Endothelial cell of umbilical vein (primary cell): ENCODE data around the gene UBE3D. TPM values are rescaled to one million over a fixed set of nuclear protein-coding genes. Genes with fewer than 3 reads are reported as not detected.

Source experiments
- BruUV-seq: library from RNA; stranded (reverse); fragments of 400-500 nt; replicated peaks from 2 replicates; lab custom pipeline; 2021; lab: Mats Ljungman, UMichigan
- CTCF ChIA-PET: fragments of 300-600, 350-600 bp; sonication (Branson Sonifier 250); formaldehyde crosslinking; loops from one replicate; lab custom pipeline; 2021; ENCODE audit warnings: antibody characterized with exemption, inconsistent platforms; lab: Charles Lee
- POLR2A ChIA-PET: fragments of 300-600, 350-600 bp; sonication (Branson Sonifier 250); formaldehyde crosslinking; loops from one replicate; lab custom pipeline; 2021; ENCODE audit warnings: antibody characterized with exemption, inconsistent platforms; lab: Charles Lee
- DNase-seq: peaks from one replicate; pipeline ENCODE4 v3.0.0-alpha.2; 2011; ENCODE audit warnings: low read depth, low spot score
- FAIRE-seq: peaks from 2 replicates; lab custom pipeline; 2011; peaks lifted over from hg19 to GRCh38; lab: Jason Lieb, UNC
- H2AFZ ChIP-seq: 2 replicates; pipeline ENCODE4 v1.6.0; 2012; ENCODE audit warnings: low read depth, low read length, control low read depth, inconsistent platforms
- H3K27ac ChIP-seq: 2 replicates; pipeline ENCODE4 v1.5.1; 2011; ENCODE audit warnings: low read depth, mild to moderate bottlenecking, control low read depth, low read length, moderate library complexity; ENCODE audit not compliant: insufficient read depth
- H3K27me3 ChIP-seq, 2 experiments: 2 replicates each; pipeline versions ENCODE4 v1.6.0 to v1.6.1; 2011; ENCODE audit warnings: low read length in 2 of 2, mixed read lengths in 1 of 2; ENCODE audit not compliant: control insufficient read depth in 2 of 2, insufficient read depth in 2 of 2
- H3K36me3 ChIP-seq, 2 experiments: 2 replicates in 1 of 2; 3 replicates in 1 of 2; pipeline ENCODE4 v1.5.1; 2011; ENCODE audit warnings: low read length in 2 of 2, mild to moderate bottlenecking in 1 of 2, moderate library complexity in 1 of 2; ENCODE audit not compliant: control insufficient read depth in 2 of 2, insufficient read depth in 2 of 2; ENCODE audit errors: extremely low read depth in 1 of 2
- H3K4me1 ChIP-seq: 3 replicates; pipeline ENCODE4 v1.5.1; 2011; ENCODE audit warnings: mild to moderate bottlenecking, low read length; ENCODE audit not compliant: control insufficient read depth, insufficient read depth; ENCODE audit errors: extremely low read depth
- H3K4me2 ChIP-seq: 2 replicates; pipeline ENCODE4 v1.6.1; 2011; ENCODE audit warnings: low read length, control low read depth, mixed read lengths; ENCODE audit not compliant: insufficient read depth
- H3K4me3 ChIP-seq, 3 experiments: fragments of 200-600 bp in 1 of 3; sonication (generic), shearing (Covaris generic) in 1 of 3; replicated peaks in 1 of 3; 2 replicates each; pipeline ENCODE4 v1.5.1; 2011 to 2016; ENCODE audit warnings: control low read depth in 3 of 3, low read length in 3 of 3, mild to moderate bottlenecking in 2 of 3, inconsistent platforms in 1 of 3, low read depth in 1 of 3, moderate library complexity in 1 of 3; ENCODE audit not compliant: insufficient read depth in 1 of 3
- H3K79me2 ChIP-seq: 2 replicates; pipeline ENCODE4 v1.6.0; 2012; ENCODE audit warnings: low read length, inconsistent platforms; ENCODE audit not compliant: control insufficient read depth, insufficient read depth
- H3K9ac ChIP-seq: replicated peaks from 2 replicates; pipeline ENCODE3; 2011; ENCODE audit warnings: low read length, control low read depth; ENCODE audit not compliant: insufficient read depth; ENCODE audit errors: extremely low read depth
- H3K9me1 ChIP-seq: replicated peaks from 3 replicates; pipeline ENCODE4 v1.6.0; 2011; ENCODE audit warnings: mild to moderate bottlenecking, low read length; ENCODE audit not compliant: control insufficient read depth, insufficient read depth; ENCODE audit errors: extremely low read depth
- H3K9me3 ChIP-seq: replicated peaks from 2 replicates; pipeline ENCODE4 v1.5.1; 2012; ENCODE audit warnings: low read length, inconsistent platforms; ENCODE audit not compliant: control insufficient read depth, insufficient read depth
- H4K20me1 ChIP-seq: replicated peaks from 2 replicates; pipeline ENCODE3; 2011; ENCODE audit warnings: mild to moderate bottlenecking, low read length; ENCODE audit not compliant: control insufficient read depth, insufficient read depth; ENCODE audit errors: extremely low read depth
- CTCF ChIP-seq, 2 donors: IDR thresholded peaks; 1 replicate in 1 of 2; 2 replicates in 1 of 2; pipeline ENCODE4 v1.5.1; 2011; ENCODE audit warnings: low read length in 2 of 2, mild to moderate bottlenecking in 2 of 2, moderate library complexity in 2 of 2, control low read depth in 1 of 2, inconsistent platforms in 1 of 2, low read depth in 1 of 2; ENCODE audit not compliant: insufficient read depth in 1 of 2; ENCODE audit errors: extremely low read depth in 1 of 2
- EZH2 ChIP-seq: IDR thresholded peaks from 2 replicates; pipeline ENCODE4 v1.6.1; 2012; ENCODE audit warnings: borderline replicate concordance, low read depth, mild to moderate bottlenecking, moderate library complexity, low read length, inconsistent platforms; ENCODE audit not compliant: severe bottlenecking
- FOS ChIP-seq: IDR thresholded peaks from 2 replicates; pipeline ENCODE4 v1.6.1; 2011; ENCODE audit warnings: mild to moderate bottlenecking, low read length, moderate library complexity, borderline replicate concordance; ENCODE audit not compliant: insufficient read depth
- GATA2 ChIP-seq: IDR thresholded peaks from 2 replicates; pipeline ENCODE4 v1.7.0; 2011; ENCODE audit warnings: low read depth, mild to moderate bottlenecking, moderate library complexity, mixed read lengths, low read length; ENCODE audit not compliant: insufficient read length, insufficient read depth
- JUN ChIP-seq: IDR thresholded peaks from 2 replicates; pipeline ENCODE4 v1.6.1; 2011; ENCODE audit warnings: borderline replicate concordance, low read depth; ENCODE audit not compliant: insufficient read length, insufficient read depth
- MAX ChIP-seq: IDR thresholded peaks from 2 replicates; pipeline ENCODE4 v1.6.1; 2011; ENCODE audit not compliant: insufficient read depth, insufficient read length
- MYC ChIP-seq: IDR thresholded peaks from one replicate; pipeline ENCODE4 v1.6.1; 2011; ENCODE audit warnings: mild to moderate bottlenecking, low read depth, low read length
- POLR2A ChIP-seq: IDR thresholded peaks from 2 replicates; pipeline ENCODE4 v1.6.1; 2012; ENCODE audit warnings: low read depth, mild to moderate bottlenecking, control low read depth, low read length
- POLR2AphosphoS5 ChIP-seq: IDR thresholded peaks from 2 replicates; pipeline ENCODE4 v1.6.1; 2012; ENCODE audit warnings: low read depth, mild to moderate bottlenecking, control low read depth, low read length, moderate library complexity; ENCODE audit not compliant: insufficient read depth
- dilution Hi-C: fragments of 300-500 bp; cut with MboI; formaldehyde crosslinking; loops from one replicate; pipeline ENCODE4 v1.15.0; 2019; ENCODE audit warnings: low sequenced_read_pairs; ENCODE audit not compliant: extremely low pct_ligation_motif_present
- intact Hi-C: fragments of 100-400 bp; cut with micrococcal nuclease; formaldehyde crosslinking; loops from one replicate; pipeline ENCODE4 v1.10.0; 2022
- polyA plus RNA-seq, 4 experiments: library from polyadenylated mRNA; depleted of rRNA in 3 of 4; stranded (reverse) in 3 of 4; unstranded in 1 of 4; fragments of >200 nt; gene quantifications; 2 replicates each; pipeline versions ENCODE4 v1.2.1 to v1.2.3, GENCODE V29; 2011 to 2012; ENCODE audit warnings: missing spikeins in 1 of 4
- total RNA-seq: library from RNA; stranded (reverse); gene quantifications from 2 replicates; pipeline ENCODE4 v1.2.3, GENCODE V29; 2021

UBE3D gene
- total and polyA plus RNA-seq, 2 donors (not counting 3 experiments of a cell fraction or from before 2014, with no cell fraction given): 1.9 to 6.2 TPM

GRCh38 chr6:82924799-82925535 is 140.7 kb downstream of the UBE3D start:
- intact Hi-C loops (no loop called here), dilution Hi-C loops (no loop called here)
- POLR2A ChIA-PET: no interaction called here

More at GRCh38 chr6:82924799-82925535, 140.7 kb downstream of the UBE3D start:
- H3K79me2 ChIP-seq: no peaks in the 10 kb centered on the region
- no peaks in the 10 kb centered on the region for H3K9me3 ChIP-seq
- no peak overlapping the region for H3K4me2 ChIP-seq
- no TSS peak for BruUV-seq
- FAIRE-seq (no peak), DNase-seq (peak; percentile 6)
- H4K20me1 ChIP-seq: no peaks in the 10 kb centered on the region
- no peaks in the 10 kb centered on the region for H3K4me1 ChIP-seq
- CTCF ChIA-PET: interaction anchor here (0.9 to 1.0 kb wide), 3 partner anchors 12 to 141 kb away, joined by 3 to 4 read pairs (median 3); partner anchors contain the start of gene UBE3D
- H3K36me3 ChIP-seq: no peaks in the 10 kb centered on the region
- TF ChIP-seq GATA2 (no peak), POLR2AphosphoS5 (no peak), JUN (no peak), POLR2A (no peak), FOS (no peak), CTCF (IDR thresholded peaks at IDR 0.05; ENCODE audit: extremely low read depth in 1 of 2, insufficient read depth in 1 of 2, low read depth in 1 of 2, low read length in 2 of 2) (no peak), MAX (no peak), EZH2 (no peak), MYC (no peak)
- H3K27me3 ChIP-seq: no peaks in the 10 kb centered on the region
- H3K4me3 ChIP-seq: no peak overlapping the region
- H2AFZ ChIP-seq: no peak overlapping the region
- H3K9ac ChIP-seq: no peak overlapping the region
- no peak overlapping the region for H3K27ac ChIP-seq
- H3K9me1 ChIP-seq: no peaks in the 10 kb centered on the region
